Epithelial cell of esophagus (primary cell): ENCODE data around the gene CTNND2.
"Not testable (repeated sequence)": the region's sequence is repeated elsewhere in the genome, so short reads cannot be mapped to it uniquely, and the experiment has no call there.

Source experiments
- DNase-seq: peaks from one replicate; pipeline ENCODE4 v3.0.0; 2010; ENCODE audit warnings: low read depth
- H3K4me3 ChIP-seq: 2 replicates; pipeline ENCODE4 v1.5.1; 2011; ENCODE audit warnings: mild to moderate bottlenecking, low read length, control low read depth
- TF ChIP-seq, protein P1 (sequence below): IDR thresholded peaks from 2 replicates; pipeline ENCODE4 v1.5.1; 2011; ENCODE audit warnings: low read depth, mild to moderate bottlenecking, low read length, control low read depth, inconsistent platforms; ENCODE audit not compliant: insufficient read depth; ENCODE audit errors: missing control alignments

CTNND2 gene

DNA sequence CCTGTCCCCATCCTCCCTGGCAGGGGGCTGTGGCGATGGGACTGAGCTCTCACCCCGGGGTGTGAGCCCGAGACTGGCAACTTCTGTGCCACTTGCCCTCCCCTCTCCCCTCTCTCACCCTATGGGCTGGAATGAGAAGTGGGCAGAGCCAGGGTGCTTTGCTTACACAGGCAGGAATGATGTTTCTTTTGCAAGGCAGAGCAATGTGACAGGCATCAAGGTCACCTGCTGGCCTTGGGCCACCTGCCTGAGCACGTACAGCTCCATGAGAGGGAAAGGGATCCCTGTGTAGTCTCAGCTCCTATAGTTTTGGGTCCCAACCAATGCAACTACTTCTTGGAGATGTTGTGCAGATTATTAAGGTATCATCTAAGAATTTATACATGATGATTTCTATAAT lies 890.5 kb downstream of the CTNND2 start:
- DNase-seq = no peak
- TF ChIP-seq, protein P1, sequence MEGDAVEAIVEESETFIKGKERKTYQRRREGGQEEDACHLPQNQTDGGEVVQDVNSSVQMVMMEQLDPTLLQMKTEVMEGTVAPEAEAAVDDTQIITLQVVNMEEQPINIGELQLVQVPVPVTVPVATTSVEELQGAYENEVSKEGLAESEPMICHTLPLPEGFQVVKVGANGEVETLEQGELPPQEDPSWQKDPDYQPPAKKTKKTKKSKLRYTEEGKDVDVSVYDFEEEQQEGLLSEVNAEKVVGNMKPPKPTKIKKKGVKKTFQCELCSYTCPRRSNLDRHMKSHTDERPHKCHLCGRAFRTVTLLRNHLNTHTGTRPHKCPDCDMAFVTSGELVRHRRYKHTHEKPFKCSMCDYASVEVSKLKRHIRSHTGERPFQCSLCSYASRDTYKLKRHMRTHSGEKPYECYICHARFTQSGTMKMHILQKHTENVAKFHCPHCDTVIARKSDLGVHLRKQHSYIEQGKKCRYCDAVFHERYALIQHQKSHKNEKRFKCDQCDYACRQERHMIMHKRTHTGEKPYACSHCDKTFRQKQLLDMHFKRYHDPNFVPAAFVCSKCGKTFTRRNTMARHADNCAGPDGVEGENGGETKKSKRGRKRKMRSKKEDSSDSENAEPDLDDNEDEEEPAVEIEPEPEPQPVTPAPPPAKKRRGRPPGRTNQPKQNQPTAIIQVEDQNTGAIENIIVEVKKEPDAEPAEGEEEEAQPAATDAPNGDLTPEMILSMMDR = no peak
- no peak overlapping the region for H3K4me3 ChIP-seq

DNA sequence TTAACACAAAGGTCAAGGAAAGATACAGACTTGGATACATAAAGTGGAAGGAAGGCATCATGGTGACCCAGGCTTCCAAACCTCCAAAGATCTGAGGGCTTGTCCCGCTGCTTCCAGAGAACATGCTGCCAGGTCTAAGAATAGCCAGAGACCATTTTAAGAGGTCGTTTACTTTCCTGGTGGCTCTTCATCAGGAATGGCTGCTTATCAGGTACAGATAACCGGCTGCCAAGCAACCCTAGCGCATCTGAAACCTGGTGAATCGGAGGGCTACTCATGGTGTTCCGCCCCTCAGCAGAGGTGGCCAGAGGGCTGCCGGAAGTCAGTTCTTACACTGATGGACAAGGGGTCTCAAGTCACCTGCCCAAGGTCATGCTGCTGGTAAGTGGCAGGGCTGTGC lies 892.0 kb downstream of the CTNND2 start:
- DNase-seq = no peak
- H3K4me3 ChIP-seq = no peak overlapping the region
- TF ChIP-seq, protein P1 = no peak

DNA sequence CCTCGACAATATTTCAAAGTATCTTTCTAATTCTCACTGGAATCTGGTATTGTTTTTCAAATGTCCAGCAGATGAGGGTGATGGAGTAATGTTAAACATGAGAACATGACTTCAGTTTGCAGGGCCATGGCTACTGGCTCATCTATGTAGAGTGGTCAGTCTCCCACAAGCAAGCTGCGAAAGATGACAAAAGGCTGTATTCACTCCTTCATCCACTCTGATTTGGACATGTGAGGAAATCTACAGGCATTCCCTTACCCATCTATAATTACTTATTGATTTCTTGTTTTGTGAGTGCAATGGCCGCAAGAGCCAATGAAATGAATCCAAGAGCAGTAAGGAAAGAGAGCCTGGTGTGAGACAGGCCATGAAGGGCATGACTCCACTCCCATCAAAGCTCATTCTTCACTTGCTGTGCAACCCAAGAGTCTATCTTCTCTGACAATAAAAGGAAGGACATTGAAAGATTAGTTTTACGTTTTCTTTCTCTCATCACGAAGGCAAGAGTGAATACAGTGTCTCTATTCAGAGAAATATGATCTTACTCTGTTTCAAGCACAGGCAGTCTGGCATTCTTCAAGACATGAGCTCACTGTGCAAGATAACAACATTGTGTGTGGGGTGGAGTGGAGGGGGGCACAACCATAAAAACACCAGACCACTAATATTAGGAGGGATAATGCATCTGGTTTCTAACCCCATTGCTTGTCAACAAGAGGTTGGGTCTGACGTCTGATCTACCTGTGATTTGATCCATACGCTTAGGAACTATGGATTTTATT lies 893.6 kb downstream of the CTNND2 start:
- H3K4me3 ChIP-seq = no peak overlapping the region
- no peak for DNase-seq
- TF ChIP-seq, protein P1 = no peak

DNA sequence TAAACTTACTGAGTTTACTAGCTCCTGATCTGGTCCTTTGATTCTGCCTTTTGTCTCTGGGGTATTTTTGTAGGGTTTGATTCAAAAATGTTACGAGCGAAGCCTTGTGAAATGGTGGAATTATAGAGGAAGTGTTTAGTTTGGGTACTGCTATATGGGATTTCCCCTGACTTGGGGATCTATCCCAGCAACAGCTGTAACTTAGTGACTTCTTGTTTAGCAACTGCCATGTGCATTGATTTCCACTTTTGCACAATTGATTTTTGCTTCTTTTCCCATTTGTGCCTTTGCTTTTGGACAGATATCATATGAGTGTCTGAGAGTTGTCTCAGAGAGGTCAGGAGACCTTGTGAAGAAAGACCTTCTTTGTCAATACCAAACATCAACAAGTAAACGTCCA lies 894.7 kb downstream of the CTNND2 start:
- H3K4me3 ChIP-seq = no peak overlapping the region
- TF ChIP-seq, protein P1 = no peak
- DNase-seq = no peak

DNA sequence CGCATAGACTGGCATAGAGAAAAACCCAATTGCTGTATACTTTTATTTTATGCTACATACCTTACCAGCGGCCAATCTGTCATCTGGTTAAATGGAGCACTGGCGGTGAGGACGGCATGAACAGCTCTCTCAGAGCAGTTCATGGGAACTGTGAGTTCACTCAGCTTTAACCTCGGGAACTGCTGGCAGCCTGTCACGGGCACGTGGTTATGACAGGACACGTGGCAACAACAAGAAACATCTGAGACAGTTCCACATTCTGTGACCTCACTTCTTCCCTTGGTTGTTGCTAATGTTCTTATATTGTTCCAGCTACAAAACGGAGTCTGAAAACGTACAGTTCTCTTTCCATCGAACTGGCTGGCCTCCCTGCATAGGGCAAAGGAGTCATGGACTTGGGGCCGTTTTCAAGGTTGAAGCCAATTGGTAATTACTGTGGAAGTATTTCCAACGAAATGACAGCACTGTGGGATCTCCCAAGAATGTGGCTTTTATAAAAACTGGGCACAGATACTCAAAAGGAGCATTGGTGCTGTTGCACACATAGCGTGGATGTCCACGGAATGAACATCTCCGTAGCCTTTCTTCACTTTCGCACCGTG lies 896.9 kb downstream of the CTNND2 start:
- DNase-seq = no peak
- TF ChIP-seq, protein P1 = no peak
- H3K4me3 ChIP-seq = no peak overlapping the region

DNA sequence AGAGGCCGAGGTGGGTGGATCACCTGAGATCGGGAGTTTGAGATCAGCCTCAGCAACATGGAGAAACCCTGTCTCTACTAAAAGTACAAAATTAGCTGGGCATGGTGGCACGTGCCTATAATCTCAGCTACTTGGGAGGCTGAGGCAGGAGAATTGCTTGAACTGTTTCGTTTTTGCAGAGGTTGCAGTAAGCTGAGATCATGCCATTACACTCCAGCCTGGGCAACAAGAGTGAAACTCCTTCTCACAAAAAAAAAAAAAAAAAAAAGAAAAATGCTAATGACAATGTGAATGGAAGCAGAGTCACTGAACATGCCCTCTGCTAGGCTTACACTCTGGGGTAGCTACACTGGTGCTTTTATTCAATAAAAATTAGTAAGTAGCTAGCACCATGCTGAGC lies 899.7 kb downstream of the CTNND2 start:
- not testable (repeated sequence) for H3K4me3 ChIP-seq, DNase-seq

DNA sequence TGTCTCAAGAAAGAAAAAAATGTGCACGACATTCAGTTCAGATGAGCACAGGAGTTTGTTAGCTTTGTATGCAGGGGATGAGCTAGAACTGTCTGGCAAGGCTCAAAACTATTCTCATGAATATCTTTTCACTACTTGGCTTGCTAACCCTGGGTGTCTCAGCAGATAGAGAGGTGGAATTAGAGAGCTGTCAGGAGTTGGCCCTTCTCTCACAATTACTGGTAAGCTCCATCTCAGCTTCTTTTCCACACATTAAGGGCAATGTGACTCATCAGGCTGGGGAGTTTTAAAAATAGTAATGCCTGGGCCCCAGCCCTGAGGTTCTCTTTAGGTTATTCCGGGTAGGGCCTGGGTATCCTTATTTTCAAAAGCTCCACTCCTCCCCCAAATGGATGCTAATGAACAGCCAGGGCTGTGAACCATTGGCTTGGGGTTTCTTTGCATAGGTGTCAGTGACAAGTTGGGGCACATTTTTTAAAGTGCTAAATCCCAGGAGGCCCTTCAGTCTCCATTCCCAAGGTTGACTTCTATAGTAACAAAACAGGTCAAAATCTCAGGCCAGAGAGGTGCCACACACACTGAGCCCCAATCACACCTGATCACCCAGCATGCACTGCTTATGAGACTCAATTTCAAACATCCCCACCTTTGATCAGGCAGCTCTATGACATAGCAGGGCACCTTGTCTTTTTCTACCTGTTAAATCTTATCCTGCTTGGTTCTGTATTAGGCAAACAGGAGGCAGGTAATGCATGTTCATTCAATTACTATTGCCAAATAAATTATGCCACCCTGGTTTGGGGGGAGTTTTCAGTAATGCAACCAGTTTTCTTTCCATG lies 903.5 kb downstream of the CTNND2 start:
- DNase-seq = no peak
- no peak overlapping the region for H3K4me3 ChIP-seq
- TF ChIP-seq, protein P1 = no peak
